A549 (cell line): ENCODE measurements around the gene DTNB. TPM values are rescaled to one million over a fixed set of nuclear protein-coding genes. Genes with fewer than 3 reads are reported as not detected.

Experiments
- ATAC-seq, 2 experiments: fragments of 200-7000 bp in 1 of 2; fragments of >200 bp in 1 of 2; cut with Nextera tagmentation in 1 of 2; cut with Tn5 transposase in 1 of 2; 3 replicates each; pipeline versions ENCODE4 v1.8.0 to v1.9.1; 2018 to 2020; ENCODE audit warnings: mild to moderate bottlenecking in 1 of 2, moderate library complexity in 1 of 2
- CTCF ChIA-PET: fragments of 300-600 bp; sonication (Branson Sonifier 250); formaldehyde crosslinking; extraction: SDS; loops from one replicate; lab custom pipeline; 2021; ENCODE audit warnings: antibody characterized with exemption, inconsistent platforms; lab: Yijun Ruan, JAX
- POLR2A ChIA-PET: fragments of 350-600 bp; formaldehyde crosslinking; extraction: SDS; loops from one replicate; lab custom pipeline; 2021; ENCODE audit warnings: antibody characterized with exemption, inconsistent platforms; lab: Yijun Ruan, JAX
- DNase-seq, 2 experiments: peaks; one replicate each; pipeline versions ENCODE4 v3.0.0 to v3.0.0-alpha.2; 2011 to 2016; ENCODE audit warnings: low read depth in 1 of 2, low spot score in 1 of 2
- FAIRE-seq: peaks from 2 replicates; lab custom pipeline; 2011; peaks lifted over from hg19 to GRCh38; lab: Jason Lieb, UNC
- H3K27ac ChIP-seq, 2 experiments: fragments of >200 bp; sonication (Bioruptor Twin); formaldehyde crosslinking; 3 replicates each; pipeline ENCODE4 v1.5.1; 2016 to 2017
- H3K4me1 ChIP-seq: fragments of >200 bp; sonication (Bioruptor Twin); formaldehyde crosslinking; 3 replicates; pipeline ENCODE4 v1.6.1; 2016
- H3K4me2 ChIP-seq: fragments of >200 bp; sonication (Bioruptor Twin); formaldehyde crosslinking; 3 replicates; pipeline ENCODE4 v1.6.1; 2016
- H3K4me3 ChIP-seq: fragments of >200 bp; sonication (Bioruptor Twin); formaldehyde crosslinking; 3 replicates; pipeline ENCODE4 v1.5.1; 2016
- H3K9me3 ChIP-seq: fragments of >200 bp; sonication (Bioruptor Twin); formaldehyde crosslinking; 3 replicates; pipeline ENCODE4 v1.6.1; 2016
- BHLHE40 ChIP-seq: IDR thresholded peaks from 2 replicates; pipeline ENCODE4 v1.6.1; 2012; ENCODE audit warnings: low read depth, low read length, inconsistent platforms
- CEBPB ChIP-seq, 2 experiments: fragments of >200 bp in 1 of 2; sonication (Bioruptor Twin) in 1 of 2; formaldehyde crosslinking in 1 of 2; IDR thresholded peaks; 2 replicates each; pipeline ENCODE4 v1.6.1; 2012 to 2016
- CHD2 ChIP-seq: fragments of 150-350 bp; IDR thresholded peaks from 2 replicates; pipeline ENCODE4 v1.6.1; 2014; ENCODE audit warnings: low read length; ENCODE audit not compliant: partially characterized antibody
- EP300 ChIP-seq, 2 experiments: fragments of >200 bp; sonication (Bioruptor Twin); formaldehyde crosslinking; IDR thresholded peaks; 2 replicates in 1 of 2; 3 replicates in 1 of 2; pipeline ENCODE4 v1.6.1; 2016 to 2017
- FOSB ChIP-seq: fragments of 250-450 bp; sonication (Bioruptor Pico); IDR thresholded peaks from 2 replicates; pipeline ENCODE4 v1.5.0; 2020; ENCODE audit warnings: mild to moderate bottlenecking, moderate library complexity
- FOSL2 ChIP-seq, 2 experiments: fragments of 450-650 bp in 1 of 2; fragments of >200 bp in 1 of 2; sonication (Bioruptor Twin) in 1 of 2; formaldehyde crosslinking; IDR thresholded peaks; 2 replicates each; pipeline versions ENCODE4 v1.5.0 to v1.6.1; 2016 to 2020; ENCODE audit warnings: mild to moderate bottlenecking in 1 of 2, moderate library complexity in 1 of 2
- GATA3 ChIP-seq: IDR thresholded peaks from 2 replicates; pipeline ENCODE4 v1.6.1; 2012; ENCODE audit warnings: borderline replicate concordance
- HDAC2 ChIP-seq: fragments of 200-600 bp; sonication (generic); IDR thresholded peaks from 2 replicates; pipeline ENCODE4 v1.6.1; 2016
- HEYL ChIP-seq: fragments of 250-450 bp; sonication (Bioruptor Pico); IDR thresholded peaks from 2 replicates; pipeline ENCODE4 v1.8.0; 2021; ENCODE audit warnings: mild to moderate bottlenecking, moderate library complexity
- HOXB13 ChIP-seq: fragments of 250-450 bp; sonication (Bioruptor Pico); IDR thresholded peaks from 2 replicates; pipeline ENCODE4 v1.5.0; 2020; ENCODE audit warnings: low read depth, mild to moderate bottlenecking, moderate library complexity
- HOXB5 ChIP-seq: fragments of 250-450 bp; sonication (Bioruptor Pico); IDR thresholded peaks from 2 replicates; pipeline ENCODE4 v1.5.0; 2020; ENCODE audit warnings: mild to moderate bottlenecking, moderate library complexity
- JUNB ChIP-seq: fragments of >200 bp; sonication (Bioruptor Twin); formaldehyde crosslinking; IDR thresholded peaks from 2 replicates; pipeline ENCODE4 v1.6.1; 2016
- KDM1A ChIP-seq: fragments of 200-600 bp; sonication (generic); IDR thresholded peaks from 2 replicates; pipeline ENCODE4 v1.6.1; 2016; ENCODE audit warnings: low read depth, mild to moderate bottlenecking
- KDM5A ChIP-seq: fragments of 200-600 bp; sonication (generic); IDR thresholded peaks from 2 replicates; pipeline ENCODE4 v1.6.1; 2016; ENCODE audit warnings: antibody characterized with exemption, mild to moderate bottlenecking
- NPAS2 ChIP-seq: fragments of 250-450 bp; sonication (Bioruptor Pico); IDR thresholded peaks from 2 replicates; pipeline ENCODE4 v1.8.0; 2022; ENCODE audit warnings: mild to moderate bottlenecking, moderate library complexity, borderline replicate concordance
- POLR2A ChIP-seq: IDR thresholded peaks from 2 replicates; pipeline ENCODE4 v1.6.1; 2012; ENCODE audit warnings: mild to moderate bottlenecking, low read length
- RFX5 ChIP-seq: fragments of 450-650 bp; IDR thresholded peaks from 2 replicates; pipeline ENCODE4 v1.7.1; 2014; ENCODE audit warnings: antibody characterized with exemption, mild to moderate bottlenecking, moderate library complexity
- SREBF2 ChIP-seq: fragments of 450-650 bp; IDR thresholded peaks from 2 replicates; pipeline ENCODE4 v1.6.1; 2014; ENCODE audit warnings: mild to moderate bottlenecking, moderate library complexity
- ZC3H11A ChIP-seq: fragments of 450-650 bp; IDR thresholded peaks from 2 replicates; pipeline ENCODE4 v1.6.1; 2014; ENCODE audit warnings: antibody characterized with exemption, mild to moderate bottlenecking
- ZSCAN20 ChIP-seq: fragments of 250-450 bp; sonication (Bioruptor Pico); IDR thresholded peaks from 2 replicates; pipeline ENCODE4 v1.8.0; 2022; ENCODE audit warnings: mild to moderate bottlenecking, moderate library complexity
- WGBS: methylation state at CpG from one replicate; pipeline ENCODE4 v1.1.6; 2017; ENCODE audit errors: missing lambda C conversion rate; 5-methylcytosine and 5-hydroxymethylcytosine counted together
- polyA plus RNA-seq, 4 experiments: library from polyadenylated mRNA; depleted of rRNA in 3 of 4; stranded (reverse); fragments of >200 nt; fragmentation: RNase III in 1 of 4; extraction: RNeasy Plus Mini Kit Qiagen cat#74134 plus additional on column Dnase treatment in 1 of 4; gene quantifications; 2 replicates in 3 of 4; 3 replicates in 1 of 4; pipeline ENCODE4 v1.2.3, GENCODE V29; 2011 to 2017
- TF ChIP-seq, protein P1 (sequence below): fragments of 250-450 bp; sonication (Bioruptor Pico); IDR thresholded peaks from 2 replicates; pipeline ENCODE4 v1.5.0; 2021; ENCODE audit warnings: mild to moderate bottlenecking, moderate library complexity, borderline replicate concordance

DTNB gene
- polyA plus RNA-seq, 2 of the 4 experiments (the other 2 are of a cell fraction), result 11.2 to 32.6 TPM

DNA sequence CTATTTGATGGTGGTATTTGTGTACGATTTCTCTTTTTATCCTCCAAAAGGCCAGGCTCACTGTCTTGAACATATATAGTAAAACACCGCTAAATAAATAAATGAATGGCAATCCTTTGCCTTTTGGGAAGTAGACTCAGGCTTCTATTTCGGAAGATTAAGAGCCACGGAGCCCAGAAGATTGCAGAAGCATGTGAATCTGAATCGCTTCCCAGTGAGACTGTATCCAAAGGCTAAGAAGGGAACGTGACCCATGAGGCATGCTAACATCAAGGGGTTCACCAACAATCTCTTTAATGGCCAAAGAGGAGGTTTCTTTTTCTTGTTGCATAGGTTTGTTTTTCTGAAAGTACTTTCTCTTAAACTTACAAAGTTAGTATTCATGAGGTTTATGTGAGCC is 261.6 kb downstream of the DTNB start (continued):
- TF ChIP-seq, protein P1, sequence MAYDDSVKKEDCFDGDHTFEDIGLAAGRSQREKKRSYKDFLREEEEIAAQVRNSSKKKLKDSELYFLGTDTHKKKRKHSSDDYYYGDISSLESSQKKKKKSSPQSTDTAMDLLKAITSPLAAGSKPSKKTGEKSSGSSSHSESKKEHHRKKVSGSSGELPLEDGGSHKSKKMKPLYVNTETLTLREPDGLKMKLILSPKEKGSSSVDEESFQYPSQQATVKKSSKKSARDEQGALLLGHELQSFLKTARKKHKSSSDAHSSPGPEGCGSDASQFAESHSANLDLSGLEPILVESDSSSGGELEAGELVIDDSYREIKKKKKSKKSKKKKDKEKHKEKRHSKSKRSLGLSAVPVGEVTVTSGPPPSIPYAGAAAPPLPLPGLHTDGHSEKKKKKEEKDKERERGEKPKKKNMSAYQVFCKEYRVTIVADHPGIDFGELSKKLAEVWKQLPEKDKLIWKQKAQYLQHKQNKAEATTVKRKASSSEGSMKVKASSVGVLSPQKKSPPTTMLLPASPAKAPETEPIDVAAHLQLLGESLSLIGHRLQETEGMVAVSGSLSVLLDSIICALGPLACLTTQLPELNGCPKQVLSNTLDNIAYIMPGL (CRISPR knock-in tag), result no peak
- no peak for TF ChIP-seq EP300 (IDR thresholded peaks at IDR 0.05)
- no peak for TF ChIP-seq SREBF2

DNA sequence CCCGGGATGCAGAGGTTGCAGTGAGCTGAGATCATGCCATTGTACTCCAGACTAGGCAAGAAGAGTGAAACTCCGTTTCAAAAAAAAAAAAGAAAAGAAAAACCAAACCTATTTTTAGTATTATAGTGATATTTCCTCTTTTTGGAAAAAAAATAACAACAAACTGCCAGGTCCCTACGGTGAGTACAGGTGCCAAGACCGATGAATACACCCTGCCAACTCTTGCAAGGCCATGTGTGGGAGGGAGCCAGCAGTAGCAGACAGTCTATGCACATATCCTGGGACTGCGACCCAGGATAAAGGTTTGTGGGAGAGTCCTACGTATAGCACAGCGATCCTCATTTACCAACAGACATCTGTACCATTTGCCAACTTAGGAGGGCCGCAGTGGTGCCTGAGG is 262.1 kb downstream of the DTNB start:
- POLR2A ChIA-PET, result no interaction called here
- TF ChIP-seq JUNB (no peak), GATA3 (no peak), KDM1A (no peak), FOSB (CRISPR knock-in tag) (no peak), SREBF2 (no peak), CHD2 (no peak), RFX5 (no peak), ZSCAN20 (CRISPR knock-in tag) (no peak), CEBPB (IDR thresholded peaks at IDR 0.05) (no peak)
- TF ChIP-seq, protein P1 (CRISPR knock-in tag), result no peak
- TF ChIP-seq, all 56 proteins: peak for 0
- FAIRE-seq, result no peak
- Histone ChIP-seq H3K27ac (no peak overlapping the region), H3K4me2 (no peak overlapping the region), H3K4me3 (no peak overlapping the region), H3K9me3 (no peaks in the 10 kb centered on the region), H3K4me1 (no peaks in the 10 kb centered on the region)
- WGBS, result 83% methylated on average over 8 of the region's 8 CpGs
- CTCF ChIA-PET, result interaction anchor here (0.7 to 1.1 kb wide), 2 partner anchors 49 to 147 kb away, joined by 3 to 4 read pairs; no protein-coding TSS in a partner anchor
- 0 out of 6 replicates have a peak, but pooled peaks of 1 of the 2 experiments have one; percentile 47 for ATAC-seq
- no peak for DNase-seq

DNA sequence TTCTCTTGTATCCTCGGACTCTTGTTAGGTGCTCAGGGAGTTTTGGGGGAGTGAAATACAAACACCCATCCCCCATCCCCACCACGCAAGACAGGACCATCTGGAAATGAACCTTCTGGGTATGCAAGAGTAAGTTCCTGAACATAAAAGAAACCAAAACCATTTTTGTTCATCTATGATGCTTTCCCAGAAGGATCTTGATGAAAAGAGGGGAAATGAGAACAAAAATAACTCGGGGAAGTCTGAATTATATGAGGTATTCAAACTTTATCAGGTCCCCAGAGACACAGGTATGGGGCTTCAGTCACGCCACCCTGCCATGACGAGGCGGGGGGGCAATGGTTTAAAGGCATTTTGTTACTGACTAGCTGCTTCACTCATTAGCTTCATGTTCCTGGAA is 263.0 kb downstream of the DTNB start:
- ATAC-seq, result no peak
- ChIA-PET CTCF (interaction anchor here (0.9 to 1.1 kb wide), 3 partner anchors 48 to 67 kb away, joined by 3 to 4 read pairs (median 3); no protein-coding TSS in a partner anchor), POLR2A (no interaction called here)
- TF ChIP-seq, protein P1 (CRISPR knock-in tag), result no peak
- TF ChIP-seq HEYL (CRISPR knock-in tag) (no peak), BHLHE40 (no peak), POLR2A (no peak), SREBF2 (no peak), GATA3 (no peak), ZC3H11A (no peak), KDM5A (no peak)
- H3K4me2 ChIP-seq, result no peak overlapping the region
- no peaks in the 10 kb centered on the region for H3K4me1 ChIP-seq
- H3K27ac ChIP-seq, result no peak overlapping the region
- FAIRE-seq, result no peak
- no peaks in the 10 kb centered on the region for H3K9me3 ChIP-seq
- no peak for DNase-seq
- WGBS, result 74% methylated on average over 6 of the region's 6 CpGs
- H3K4me3 ChIP-seq, result no peak overlapping the region

GRCh38 chr2:25409468-25409867 is 263.9 kb downstream of the DTNB start:
- no peak for ATAC-seq
- no peak overlapping the region for H3K4me2 ChIP-seq
- DNase-seq, result no peak
- no peak overlapping the region for H3K27ac ChIP-seq
- TF ChIP-seq HOXB5 (CRISPR knock-in tag), result no peak
- TF ChIP-seq NPAS2, result no peak
- TF ChIP-seq HDAC2, result no peak
- TF ChIP-seq ZC3H11A, result no peak
- no peak for TF ChIP-seq HOXB13
- TF ChIP-seq FOSL2 (IDR thresholded peaks at IDR 0.05), result no peak
- TF ChIP-seq FOSL2 (CRISPR knock-in tag; IDR thresholded peaks at IDR 0.05), result no peak
- no peak for TF ChIP-seq RFX5
- H3K4me3 ChIP-seq, result no peak overlapping the region
- WGBS, result 89% methylated on average over 3 of the region's 3 CpGs
- CTCF ChIA-PET, result no interaction called here
- no peak for FAIRE-seq
- no peaks in the 10 kb centered on the region for H3K4me1 ChIP-seq
- no peaks in the 10 kb centered on the region for H3K9me3 ChIP-seq
- POLR2A ChIA-PET, result no interaction called here
